ENCODE measurements around the gene KRTAP12-2.
"Not testable (repeated sequence)": the region's sequence is repeated elsewhere in the genome, so short reads cannot be mapped to it uniquely, and the experiment has no call there.

KRTAP12-2 gene

DNA sequence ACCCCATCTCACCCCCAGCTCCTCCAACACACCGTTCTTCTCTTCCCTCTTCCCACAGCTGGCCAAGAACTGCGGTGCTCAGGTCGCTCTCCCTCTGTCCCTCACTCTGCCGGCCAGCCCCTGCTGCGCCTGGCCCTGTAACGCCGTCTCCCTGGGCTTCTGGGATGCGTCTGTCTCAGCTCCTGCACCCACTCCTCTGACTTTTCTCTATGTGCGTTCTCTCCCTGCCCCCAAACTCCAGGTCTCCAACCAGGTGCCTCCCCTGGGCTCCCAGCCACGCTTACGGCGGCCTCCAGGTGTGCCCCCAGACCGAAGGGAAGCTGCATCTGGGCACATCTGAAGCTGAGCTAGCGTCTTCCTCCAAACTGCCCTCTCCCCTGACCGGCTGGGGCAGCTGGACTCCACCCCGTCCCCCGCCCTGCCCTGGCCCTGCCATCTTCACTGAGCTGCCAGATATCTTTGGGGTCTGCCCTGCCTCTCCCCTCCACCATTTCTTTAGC lies 32.8 kb upstream of the KRTAP12-2 start:
- no peak overlapping the region for H2AFZ ChIP-seq (ENCODE audit: insufficient read depth, low read length, poor library complexity)
- H3K23ac ChIP-seq (ENCODE audit: low read length), result no peak overlapping the region
- no peak overlapping the region for H3K27ac ChIP-seq (ENCODE audit: low read depth, low read length)
- H4K91ac ChIP-seq (ENCODE audit: low read depth, low read length), result no peak overlapping the region
- H3K4me3 ChIP-seq (ENCODE audit: low read depth, low read length), result no peak overlapping the region
- no peak overlapping the region for H3K14ac ChIP-seq (ENCODE audit: low read length)
- H3K9ac ChIP-seq (ENCODE audit: low read length), result no peak overlapping the region
- no CpG with 5 or more reads among the region's 17 CpGs for WGBS (ENCODE audit: extremely low coverage, insufficient coverage, insufficient read length)
- no peaks in the 10 kb centered on the region for H3K36me3 ChIP-seq (ENCODE audit: control insufficient read depth in 1 of 2, insufficient read depth in 2 of 2, low read length in 2 of 2)
- no peak for DNase-seq
- H3K18ac ChIP-seq (ENCODE audit: low read length), result no peak overlapping the region
- H3K27me3 ChIP-seq (ENCODE audit: insufficient read depth, low read length), result peaks cover 4% of the 10 kb centered on the region
- no peak overlapping the region for H3K4ac ChIP-seq (ENCODE audit: low read depth, low read length)
- no peaks in the 10 kb centered on the region for H3K79me2 ChIP-seq (ENCODE audit: control insufficient read depth, insufficient read depth, low read length, poor library complexity)
- no peaks in the 10 kb centered on the region for H3K79me1 ChIP-seq (ENCODE audit: low read length)
- H2AK5ac ChIP-seq (ENCODE audit: low read length), result no peak overlapping the region
- H3K4me2 ChIP-seq (ENCODE audit: low read length), result no peak overlapping the region
- H2BK12ac ChIP-seq (ENCODE audit: low read length), result no peak overlapping the region
- no peak overlapping the region for H4K12ac ChIP-seq (ENCODE audit: low read depth, low read length)
- H3K4me1 ChIP-seq (ENCODE audit: control insufficient read depth in 1 of 2, insufficient read depth in 2 of 2, low read length in 2 of 2), result peaks cover 14 to 15% of the 10 kb centered on the region in 2 experiments
- H3K9me3 ChIP-seq (ENCODE audit: insufficient read depth, low read depth, low read length), result peaks cover 6% of the 10 kb centered on the region
- H4K8ac ChIP-seq (ENCODE audit: low read depth, low read length), result no peak overlapping the region
- H2BK120ac ChIP-seq (ENCODE audit: insufficient read depth, low read length, poor library complexity), result no peak overlapping the region
- no peak overlapping the region for H2BK5ac ChIP-seq (ENCODE audit: low read depth, low read length, poor library complexity)

DNA sequence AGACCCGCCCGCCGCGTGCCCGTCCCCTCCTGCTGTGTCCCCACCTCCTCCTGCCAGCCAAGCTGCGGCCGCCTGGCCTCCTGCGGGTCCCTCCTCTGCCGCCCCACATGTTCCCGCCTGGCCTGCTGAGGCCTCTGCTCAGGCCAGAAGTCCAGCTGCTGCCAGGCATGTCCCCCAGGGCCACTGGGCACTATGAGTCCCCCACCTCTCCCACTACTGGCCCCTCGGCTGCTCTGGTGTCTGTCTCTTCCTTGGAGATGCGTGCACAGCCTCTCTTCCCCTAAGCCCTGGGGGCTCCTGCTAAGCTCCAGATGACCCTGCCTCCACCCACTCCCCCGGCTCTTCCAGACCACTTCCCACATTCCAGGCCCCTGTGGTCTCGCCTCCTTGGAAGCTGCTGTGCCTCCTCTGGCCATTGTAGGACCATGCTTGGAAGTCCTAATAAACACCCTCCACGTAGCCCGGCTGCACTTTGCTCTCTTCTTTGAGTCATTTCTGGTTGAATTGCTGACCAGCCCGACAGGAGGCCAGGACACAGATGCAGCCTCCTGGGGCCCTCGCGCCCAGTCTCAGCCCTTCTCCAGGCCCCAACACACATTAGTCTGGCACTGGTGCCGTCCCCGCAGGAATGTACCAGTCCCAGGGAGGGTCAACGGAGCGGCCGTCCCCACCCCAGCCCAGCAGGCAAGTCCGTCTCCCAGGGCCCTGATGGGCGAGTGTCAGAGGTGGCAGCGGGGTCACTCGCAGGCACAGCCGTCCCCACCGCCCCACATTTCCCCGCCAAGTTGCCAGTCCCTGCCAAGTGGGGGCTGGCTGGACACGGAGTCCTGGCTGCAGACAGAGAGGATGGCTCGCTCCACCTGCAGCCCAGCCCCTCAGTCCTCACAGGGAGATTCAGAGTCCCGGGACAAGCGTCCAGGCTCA lies 31.3 kb upstream of the KRTAP12-2 start:
- H3K4me1 ChIP-seq (ENCODE audit: control insufficient read depth in 1 of 2, insufficient read depth in 2 of 2, low read length in 2 of 2), result peaks cover 14 to 15% of the 10 kb centered on the region in 2 experiments
- H3K79me1 ChIP-seq (ENCODE audit: low read length), result no peaks in the 10 kb centered on the region
- H3K27ac ChIP-seq (ENCODE audit: low read depth, low read length), result no peak overlapping the region
- H2BK120ac ChIP-seq (ENCODE audit: insufficient read depth, low read length, poor library complexity), result no peak overlapping the region
- no peak overlapping the region for H3K18ac ChIP-seq (ENCODE audit: low read length)
- no peak overlapping the region for H3K4ac ChIP-seq (ENCODE audit: low read depth, low read length)
- H2AFZ ChIP-seq (ENCODE audit: insufficient read depth, low read length, poor library complexity), result no peak overlapping the region
- H3K36me3 ChIP-seq (ENCODE audit: control insufficient read depth in 1 of 2, insufficient read depth in 2 of 2, low read length in 2 of 2), result no peaks in the 10 kb centered on the region
- no peak overlapping the region for H3K4me3 ChIP-seq (ENCODE audit: low read depth, low read length)
- H3K27me3 ChIP-seq (ENCODE audit: insufficient read depth, low read length), result no peaks in the 10 kb centered on the region
- no peak overlapping the region for H3K23ac ChIP-seq (ENCODE audit: low read length)
- DNase-seq, result no peak
- H3K14ac ChIP-seq (ENCODE audit: low read length), result no peak overlapping the region
- H3K4me2 ChIP-seq (ENCODE audit: low read length), result peak overlapping the region; percentile 10
- H2BK12ac ChIP-seq (ENCODE audit: low read length), result no peak overlapping the region
- H3K79me2 ChIP-seq (ENCODE audit: control insufficient read depth, insufficient read depth, low read length, poor library complexity), result no peaks in the 10 kb centered on the region
- no peak overlapping the region for H3K9ac ChIP-seq (ENCODE audit: low read length)
- no peak overlapping the region for H2BK5ac ChIP-seq (ENCODE audit: low read depth, low read length, poor library complexity)
- H4K8ac ChIP-seq (ENCODE audit: low read depth, low read length), result no peak overlapping the region
- peaks cover 4% of the 10 kb centered on the region for H3K9me3 ChIP-seq (ENCODE audit: insufficient read depth, low read depth, low read length)
- no CpG with 5 or more reads among the region's 35 CpGs for WGBS (ENCODE audit: extremely low coverage, insufficient coverage, insufficient read length)
- H4K12ac ChIP-seq (ENCODE audit: low read depth, low read length), result no peak overlapping the region
- no peak overlapping the region for H2AK5ac ChIP-seq (ENCODE audit: low read length)
- peak overlapping the region; percentile 25 for H4K91ac ChIP-seq (ENCODE audit: low read depth, low read length)

DNA sequence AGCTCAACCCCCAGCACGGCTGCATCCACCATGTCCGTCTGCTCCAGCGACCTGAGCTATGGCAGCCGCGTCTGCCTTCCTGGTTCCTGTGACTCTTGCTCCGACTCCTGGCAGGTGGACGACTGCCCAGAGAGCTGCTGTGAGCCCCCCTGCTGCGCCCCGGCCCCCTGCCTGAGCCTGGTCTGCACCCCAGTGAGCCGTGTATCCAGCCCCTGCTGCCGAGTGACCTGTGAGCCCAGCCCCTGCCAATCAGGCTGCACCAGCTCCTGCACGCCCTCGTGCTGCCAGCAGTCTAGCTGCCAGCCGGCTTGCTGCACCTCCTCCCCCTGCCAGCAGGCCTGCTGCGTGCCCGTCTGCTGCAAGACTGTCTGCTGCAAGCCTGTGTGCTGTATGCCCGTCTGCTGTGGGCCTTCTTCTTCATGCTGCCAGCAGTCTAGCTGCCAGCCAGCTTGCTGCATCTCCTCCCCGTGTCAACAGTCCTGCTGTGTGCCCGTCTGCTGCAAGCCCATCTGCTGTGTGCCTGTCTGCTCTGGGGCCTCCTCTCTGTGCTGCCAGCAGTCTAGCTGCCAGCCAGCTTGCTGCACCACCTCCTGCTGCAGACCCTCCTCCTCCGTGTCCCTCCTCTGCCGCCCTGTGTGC lies 30.6 kb upstream of the KRTAP12-2 start, which contains the start of gene KRTAP10-12:
TSS of gene KRTAP10-12 (plus strand) at position 1 of the 639 bp plus-strand sequence. CDS start at position 31, 30 bp downstream.
- peaks cover 14 to 15% of the 10 kb centered on the region in 2 experiments for H3K4me1 ChIP-seq (ENCODE audit: control insufficient read depth in 1 of 2, insufficient read depth in 2 of 2, low read length in 2 of 2)
- DNase-seq; H3K14ac ChIP-seq (ENCODE audit: low read length); H2BK12ac ChIP-seq (ENCODE audit: low read length); H3K4me3 ChIP-seq (ENCODE audit: low read depth, low read length); H4K91ac ChIP-seq (ENCODE audit: low read depth, low read length); H4K8ac ChIP-seq (ENCODE audit: low read depth, low read length); H2AFZ ChIP-seq (ENCODE audit: insufficient read depth, low read length, poor library complexity); H3K27ac ChIP-seq (ENCODE audit: low read depth, low read length); H3K27me3 ChIP-seq (ENCODE audit: insufficient read depth, low read length); H2BK120ac ChIP-seq (ENCODE audit: insufficient read depth, low read length, poor library complexity); H2AK5ac ChIP-seq (ENCODE audit: low read length); H3K36me3 ChIP-seq (ENCODE audit: control insufficient read depth in 1 of 2, insufficient read depth in 2 of 2, low read length in 2 of 2); H3K9ac ChIP-seq (ENCODE audit: low read length); H3K9me3 ChIP-seq (ENCODE audit: insufficient read depth, low read depth, low read length); H3K79me1 ChIP-seq (ENCODE audit: low read length); H3K23ac ChIP-seq (ENCODE audit: low read length); H3K4ac ChIP-seq (ENCODE audit: low read depth, low read length); H3K18ac ChIP-seq (ENCODE audit: low read length); H3K79me2 ChIP-seq (ENCODE audit: control insufficient read depth, insufficient read depth, low read length, poor library complexity); H4K12ac ChIP-seq (ENCODE audit: low read depth, low read length); H3K4me2 ChIP-seq (ENCODE audit: low read length); H2BK5ac ChIP-seq (ENCODE audit: low read depth, low read length, poor library complexity): not testable (repeated sequence)
- no CpG with 5 or more reads among the region's 21 CpGs for whole genome bisulfite sequencing (ENCODE audit: extremely low coverage, insufficient coverage, insufficient read length)

DNA sequence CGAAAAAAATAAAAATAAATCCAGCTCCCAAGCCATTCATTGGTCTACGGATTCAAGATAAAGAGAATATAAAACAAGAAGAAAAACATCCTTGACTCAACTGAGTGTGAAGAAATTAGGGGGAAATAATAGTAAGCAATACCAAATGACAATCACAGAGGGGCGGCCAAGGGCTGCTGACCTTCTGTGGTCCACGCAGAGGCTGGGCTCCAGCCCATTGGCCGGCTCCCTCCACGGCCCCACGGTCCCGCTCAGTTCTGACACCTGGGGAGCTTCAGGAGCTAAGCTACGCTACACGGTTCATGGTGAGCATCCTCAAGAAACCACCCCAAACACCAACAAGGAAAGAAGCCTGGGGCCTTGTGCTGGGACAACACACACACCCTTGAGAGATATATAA lies 29.8 kb upstream of the KRTAP12-2 start:
- H2BK5ac ChIP-seq (ENCODE audit: low read depth, low read length, poor library complexity), result no peak overlapping the region
- H3K9ac ChIP-seq (ENCODE audit: low read length), result no peak overlapping the region
- H3K4ac ChIP-seq (ENCODE audit: low read depth, low read length), result no peak overlapping the region
- H3K79me2 ChIP-seq (ENCODE audit: control insufficient read depth, insufficient read depth, low read length, poor library complexity), result no peaks in the 10 kb centered on the region
- peaks cover 14 to 15% of the 10 kb centered on the region in 2 experiments for H3K4me1 ChIP-seq (ENCODE audit: control insufficient read depth in 1 of 2, insufficient read depth in 2 of 2, low read length in 2 of 2)
- no peaks in the 10 kb centered on the region for H3K79me1 ChIP-seq (ENCODE audit: low read length)
- H3K27me3 ChIP-seq (ENCODE audit: insufficient read depth, low read length), result no peaks in the 10 kb centered on the region
- no peak overlapping the region for H3K27ac ChIP-seq (ENCODE audit: low read depth, low read length)
- H3K18ac ChIP-seq (ENCODE audit: low read length), result no peak overlapping the region
- WGBS (ENCODE audit: extremely low coverage, insufficient coverage, insufficient read length), result no CpG with 5 or more reads among the region's 10 CpGs
- peaks cover 1% of the 10 kb centered on the region for H3K9me3 ChIP-seq (ENCODE audit: insufficient read depth, low read depth, low read length)
- H3K4me3 ChIP-seq (ENCODE audit: low read depth, low read length), result no peak overlapping the region
- no peak overlapping the region for H3K4me2 ChIP-seq (ENCODE audit: low read length)
- H2AFZ ChIP-seq (ENCODE audit: insufficient read depth, low read length, poor library complexity), result no peak overlapping the region
- no peaks in the 10 kb centered on the region for H3K36me3 ChIP-seq (ENCODE audit: control insufficient read depth in 1 of 2, insufficient read depth in 2 of 2, low read length in 2 of 2)
- no peak overlapping the region for H3K23ac ChIP-seq (ENCODE audit: low read length)
- no peak overlapping the region for H4K91ac ChIP-seq (ENCODE audit: low read depth, low read length)
- H2BK12ac ChIP-seq (ENCODE audit: low read length), result no peak overlapping the region
- no peak overlapping the region for H4K12ac ChIP-seq (ENCODE audit: low read depth, low read length)
- H4K8ac ChIP-seq (ENCODE audit: low read depth, low read length), result no peak overlapping the region
- H2BK120ac ChIP-seq (ENCODE audit: insufficient read depth, low read length, poor library complexity), result no peak overlapping the region
- DNase-seq, result no peak
- H3K14ac ChIP-seq (ENCODE audit: low read length), result no peak overlapping the region
- H2AK5ac ChIP-seq (ENCODE audit: low read length), result no peak overlapping the region

Measured in trophoblast cell (in vitro differentiated cells and primary cell).